Measurements from ENCODE around the gene STARD4. TPM values are rescaled to one million over a fixed set of nuclear protein-coding genes. Genes with fewer than 3 reads are reported as not detected.

The STARD4 gene
- total and polyA plus RNA-seq, 2 experiments from 2014 or later, result 39.9 to 126 TPM

DNA sequence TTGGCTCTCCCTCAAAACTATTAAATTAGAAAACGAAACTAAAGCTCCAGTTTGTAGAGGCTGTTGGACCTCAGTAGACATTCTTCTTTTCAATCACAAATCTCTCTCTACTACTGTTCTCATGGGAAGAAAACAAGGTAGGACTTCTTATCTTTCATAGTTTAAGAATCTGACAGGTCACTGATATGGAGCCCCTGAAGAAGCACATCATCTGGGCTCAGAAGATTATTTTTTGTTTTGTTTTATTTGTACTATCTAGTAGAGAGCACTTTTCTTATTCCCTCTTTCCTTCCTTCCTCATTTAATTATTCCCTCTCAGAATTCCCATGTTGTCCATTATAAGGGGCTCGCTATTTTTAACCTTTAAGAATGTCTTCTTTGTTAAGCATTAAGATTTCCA is 26.3 kb downstream of the STARD4 start:
- Histone ChIP-seq H2AFZ (no peak overlapping the region), H3K9me3 (ENCODE audit: low read depth) (no peaks in the 10 kb centered on the region), H3K4me2 (no peak overlapping the region), H3K79me2 (no peaks in the 10 kb centered on the region), H4K20me1 (ENCODE audit: insufficient read depth, poor library complexity, severe bottlenecking) (no peaks in the 10 kb centered on the region), H3K27me3 (no peaks in the 10 kb centered on the region), H3K36me3 (replicated peaks; ENCODE audit: insufficient read depth, low read depth) (no peaks in the 10 kb centered on the region), H3K4me1 (ENCODE audit: insufficient read depth) (no peaks in the 10 kb centered on the region), H3K27ac (no peak overlapping the region), H3K4me3 (no peak overlapping the region), H3K9me2 (replicated peaks; ENCODE audit: insufficient read depth) (no peaks in the 10 kb centered on the region)
- 81% methylated on average over 2 of the region's 2 CpGs for WGBS (ENCODE audit: low lambda C conversion rate, missing lambda C conversion rate)
- no peak for DNase-seq (ENCODE audit: low spot score)
- no peak for TF ChIP-seq EZH2 (IDR thresholded peaks at IDR 0.05; ENCODE audit: borderline replicate concordance)
- TF ChIP-seq EZH2phosphoT487 (IDR thresholded peaks at IDR 0.05; ENCODE audit: low read depth, severe bottlenecking, unreplicated experiment), result no peak
- TF ChIP-seq, protein P1, sequence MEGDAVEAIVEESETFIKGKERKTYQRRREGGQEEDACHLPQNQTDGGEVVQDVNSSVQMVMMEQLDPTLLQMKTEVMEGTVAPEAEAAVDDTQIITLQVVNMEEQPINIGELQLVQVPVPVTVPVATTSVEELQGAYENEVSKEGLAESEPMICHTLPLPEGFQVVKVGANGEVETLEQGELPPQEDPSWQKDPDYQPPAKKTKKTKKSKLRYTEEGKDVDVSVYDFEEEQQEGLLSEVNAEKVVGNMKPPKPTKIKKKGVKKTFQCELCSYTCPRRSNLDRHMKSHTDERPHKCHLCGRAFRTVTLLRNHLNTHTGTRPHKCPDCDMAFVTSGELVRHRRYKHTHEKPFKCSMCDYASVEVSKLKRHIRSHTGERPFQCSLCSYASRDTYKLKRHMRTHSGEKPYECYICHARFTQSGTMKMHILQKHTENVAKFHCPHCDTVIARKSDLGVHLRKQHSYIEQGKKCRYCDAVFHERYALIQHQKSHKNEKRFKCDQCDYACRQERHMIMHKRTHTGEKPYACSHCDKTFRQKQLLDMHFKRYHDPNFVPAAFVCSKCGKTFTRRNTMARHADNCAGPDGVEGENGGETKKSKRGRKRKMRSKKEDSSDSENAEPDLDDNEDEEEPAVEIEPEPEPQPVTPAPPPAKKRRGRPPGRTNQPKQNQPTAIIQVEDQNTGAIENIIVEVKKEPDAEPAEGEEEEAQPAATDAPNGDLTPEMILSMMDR (IDR thresholded peaks at IDR 0.05; ENCODE audit: poor library complexity), result no peak

DNA sequence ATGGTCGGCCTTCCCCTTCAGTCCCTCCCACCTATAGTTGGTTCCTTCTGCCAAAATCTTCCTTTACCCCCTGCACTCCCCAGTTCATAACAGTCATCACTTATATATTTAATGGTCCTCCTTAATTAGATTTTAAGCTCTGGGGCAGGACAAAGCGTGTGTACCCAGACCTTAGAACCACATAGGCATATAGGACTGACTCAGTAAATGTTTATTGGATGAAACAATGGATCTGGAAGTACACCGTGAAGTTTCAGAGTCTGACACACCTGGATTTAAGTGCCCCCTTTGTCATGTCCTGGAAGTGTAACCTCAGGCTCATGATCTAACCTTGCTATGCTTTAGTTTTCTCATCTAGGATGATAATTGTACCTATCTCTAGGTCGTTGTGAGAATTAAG is 32.0 kb downstream of the STARD4 start:
- no peak for DNase-seq (ENCODE audit: low spot score)
- no peaks in the 10 kb centered on the region for H3K36me3 ChIP-seq (replicated peaks; ENCODE audit: insufficient read depth, low read depth)
- no peaks in the 10 kb centered on the region for H3K27me3 ChIP-seq
- no peaks in the 10 kb centered on the region for H4K20me1 ChIP-seq (ENCODE audit: insufficient read depth, poor library complexity, severe bottlenecking)
- H3K9me2 ChIP-seq (replicated peaks; ENCODE audit: insufficient read depth), result no peaks in the 10 kb centered on the region
- H2AFZ ChIP-seq, result no peak overlapping the region
- no peak for TF ChIP-seq EZH2 (IDR thresholded peaks at IDR 0.05; ENCODE audit: borderline replicate concordance)
- TF ChIP-seq, protein P1 (IDR thresholded peaks at IDR 0.05; ENCODE audit: poor library complexity), result no peak
- H3K4me2 ChIP-seq, result no peak overlapping the region
- H3K27ac ChIP-seq, result no peak overlapping the region
- no peak overlapping the region for H3K4me3 ChIP-seq
- no peaks in the 10 kb centered on the region for H3K9me3 ChIP-seq (ENCODE audit: low read depth)
- 62% methylated on average over 4 of the region's 4 CpGs for WGBS (ENCODE audit: low lambda C conversion rate, missing lambda C conversion rate)
- H3K4me1 ChIP-seq (ENCODE audit: insufficient read depth), result no peaks in the 10 kb centered on the region
- H3K79me2 ChIP-seq, result no peaks in the 10 kb centered on the region

DNA sequence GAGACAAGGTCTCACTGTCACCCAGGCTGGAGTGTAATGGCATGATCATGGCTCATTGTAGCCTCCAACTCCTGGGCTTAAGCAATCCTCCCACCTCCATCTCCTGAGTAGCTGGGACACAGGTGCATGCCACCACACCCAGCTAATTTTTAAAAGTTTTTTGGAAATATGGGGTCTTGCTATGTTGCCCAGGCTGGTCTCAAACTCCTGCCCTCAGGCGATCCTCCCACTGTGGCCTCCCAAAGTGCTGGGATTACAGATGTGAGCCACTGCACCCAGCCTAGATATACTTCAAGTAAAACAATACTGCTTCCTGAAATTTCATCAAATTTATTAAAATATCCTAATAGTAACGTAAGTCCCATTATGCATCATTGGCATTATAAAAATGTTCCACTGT is 33.4 kb downstream of the STARD4 start:
- no peak for DNase-seq (ENCODE audit: low spot score)
- Histone ChIP-seq H2AFZ (no peak overlapping the region), H3K4me1 (ENCODE audit: insufficient read depth) (no peaks in the 10 kb centered on the region), H3K36me3 (replicated peaks; ENCODE audit: insufficient read depth, low read depth) (no peaks in the 10 kb centered on the region), H3K4me3 (no peak overlapping the region), H3K79me2 (no peaks in the 10 kb centered on the region), H3K27ac (no peak overlapping the region), H3K4me2 (no peak overlapping the region), H3K9me2 (replicated peaks; ENCODE audit: insufficient read depth) (no peaks in the 10 kb centered on the region), H3K9me3 (ENCODE audit: low read depth) (no peaks in the 10 kb centered on the region), H3K27me3 (no peaks in the 10 kb centered on the region), H4K20me1 (ENCODE audit: insufficient read depth, poor library complexity, severe bottlenecking) (no peaks in the 10 kb centered on the region)
- TF ChIP-seq EZH2 (IDR thresholded peaks at IDR 0.05; ENCODE audit: borderline replicate concordance) (no peak), EZH2phosphoT487 (IDR thresholded peaks at IDR 0.05; ENCODE audit: low read depth, severe bottlenecking, unreplicated experiment) (no peak)
- TF ChIP-seq, protein P1 (IDR thresholded peaks at IDR 0.05; ENCODE audit: poor library complexity), result no peak
- WGBS (ENCODE audit: low lambda C conversion rate, missing lambda C conversion rate), result 93% methylated on average over 2 of the region's 2 CpGs

DNA sequence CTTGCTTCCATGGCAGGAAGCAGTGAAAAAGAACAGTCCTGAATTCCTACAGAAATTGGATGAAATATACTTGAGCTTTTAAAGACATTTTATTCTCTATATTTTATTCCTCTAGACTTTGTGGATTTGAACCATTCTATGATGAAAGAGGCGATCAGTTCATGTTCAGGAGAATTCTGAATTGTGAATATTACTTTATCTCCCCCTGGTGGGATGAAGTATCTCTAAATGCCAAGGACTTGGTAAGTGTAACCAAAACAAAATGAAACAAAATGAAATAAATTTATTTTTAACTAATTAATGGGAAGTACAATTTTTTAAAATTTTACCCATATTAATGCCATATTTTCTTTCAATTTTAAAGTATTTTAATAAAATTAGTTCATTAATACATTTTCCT is 34.1 kb downstream of the STARD4 start:
- DNase-seq (ENCODE audit: low spot score), result no peak
- Histone ChIP-seq H3K79me2 (no peaks in the 10 kb centered on the region), H3K27me3 (no peaks in the 10 kb centered on the region), H3K4me2 (no peak overlapping the region), H4K20me1 (ENCODE audit: insufficient read depth, poor library complexity, severe bottlenecking) (no peaks in the 10 kb centered on the region), H3K9me2 (replicated peaks; ENCODE audit: insufficient read depth) (no peaks in the 10 kb centered on the region), H3K27ac (no peak overlapping the region), H3K9me3 (ENCODE audit: low read depth) (no peaks in the 10 kb centered on the region), H3K4me3 (no peak overlapping the region), H2AFZ (no peak overlapping the region), H3K4me1 (ENCODE audit: insufficient read depth) (no peaks in the 10 kb centered on the region), H3K36me3 (replicated peaks; ENCODE audit: insufficient read depth, low read depth) (no peaks in the 10 kb centered on the region)
- WGBS (ENCODE audit: low lambda C conversion rate, missing lambda C conversion rate), result 91% methylated on average over 1 of the region's 1 CpG
- TF ChIP-seq EZH2phosphoT487 (IDR thresholded peaks at IDR 0.05; ENCODE audit: low read depth, severe bottlenecking, unreplicated experiment) (no peak), EZH2 (IDR thresholded peaks at IDR 0.05; ENCODE audit: borderline replicate concordance) (no peak)
- TF ChIP-seq, protein P1 (IDR thresholded peaks at IDR 0.05; ENCODE audit: poor library complexity), result peak; percentile 34

All from hepatocyte (in vitro differentiated cells).